WTC11 (cell line): ENCODE measurements around the gene MX1. TPM values are rescaled to one million over a fixed set of nuclear protein-coding genes. Genes with fewer than 3 reads are reported as not detected.
A peak's percentile ranks its signal among the peaks of the same experiment; 100 is the strongest.

Experiments
- ATAC-seq: fragments of 200-7000 bp; cut with Tn5 transposase; 2 replicates; pipeline ENCODE4 v1.10.0; 2021; ENCODE audit warnings: mild to moderate bottlenecking, moderate library complexity
- CTCF ChIA-PET: fragments of 300-600 bp; sonication (Branson Sonifier 250); formaldehyde crosslinking; loops from one replicate; lab custom pipeline; 2021; ENCODE audit warnings: antibody characterized with exemption; lab: Charles Lee
- POLR2A ChIA-PET: fragments of 350-600 bp; sonication (Branson Sonifier 250); formaldehyde crosslinking; loops from one replicate; lab custom pipeline; 2021; ENCODE audit warnings: antibody characterized with exemption; lab: Charles Lee
- DNase-seq: peaks from one replicate; pipeline ENCODE4 v3.0.0; 2021; ENCODE audit warnings: low spot score
- H3K27ac Mint-ChIP-seq: 2 replicates; pipeline ENCODE4 v1.8.0; 2021; ENCODE audit warnings: mixed read lengths
- H3K27me3 Mint-ChIP-seq: 2 replicates; pipeline ENCODE4 v1.8.0; 2021; ENCODE audit warnings: low read depth, mild to moderate bottlenecking, moderate library complexity, mixed read lengths
- H3K36me3 Mint-ChIP-seq: 2 replicates; pipeline ENCODE4 v1.8.0; 2021; ENCODE audit warnings: mixed read lengths
- H3K4me1 Mint-ChIP-seq: 2 replicates; pipeline ENCODE4 v1.8.0; 2022; ENCODE audit warnings: mixed read lengths
- H3K4me3 Mint-ChIP-seq: 2 replicates; pipeline ENCODE4 v1.8.0; 2021; ENCODE audit warnings: mild to moderate bottlenecking, moderate library complexity, mixed read lengths
- H3K9me3 Mint-ChIP-seq: 2 replicates; pipeline ENCODE4 v1.8.0; 2021; ENCODE audit warnings: mixed read lengths
- IRF2 ChIP-seq: sonication (generic); formaldehyde crosslinking; IDR thresholded peaks from 2 replicates; pipeline ENCODE4 v1.8.0; 2022; ENCODE audit warnings: low read depth, missing genetic modification reagents, borderline replicate concordance
- KAT7 ChIP-seq: sonication (generic); formaldehyde crosslinking; IDR thresholded peaks from 2 replicates; pipeline ENCODE4 v1.8.1; 2023; ENCODE audit warnings: missing genetic modification reagents, mild to moderate bottlenecking, borderline replicate concordance
- MYBL2 ChIP-seq: sonication (generic); formaldehyde crosslinking; IDR thresholded peaks from 2 replicates; pipeline ENCODE4 v1.8.1; 2023; ENCODE audit warnings: mild to moderate bottlenecking, moderate library complexity, missing genetic modification reagents
- PRRX2 ChIP-seq: fragments of 250-450 bp; sonication (Bioruptor Pico); IDR thresholded peaks from 2 replicates; pipeline ENCODE4 v1.8.0; 2021; ENCODE audit warnings: mild to moderate bottlenecking
- RORB ChIP-seq: fragments of 250-450 bp; sonication (Bioruptor Pico); IDR thresholded peaks from 2 replicates; pipeline ENCODE4 v1.9.0; 2021; ENCODE audit warnings: mild to moderate bottlenecking
- TEAD4 ChIP-seq: sonication (generic); formaldehyde crosslinking; IDR thresholded peaks from 2 replicates; pipeline ENCODE4 v1.8.0; 2022; ENCODE audit warnings: mild to moderate bottlenecking, missing genetic modification reagents
- TP53 ChIP-seq: sonication (generic); formaldehyde crosslinking; IDR thresholded peaks from 2 replicates; pipeline ENCODE4 v1.8.1; 2023; ENCODE audit warnings: mild to moderate bottlenecking, missing genetic modification reagents
- ZNF219 ChIP-seq: sonication (generic); formaldehyde crosslinking; IDR thresholded peaks from 2 replicates; pipeline ENCODE4 v1.8.0; 2023; ENCODE audit warnings: missing genetic modification reagents, mild to moderate bottlenecking, borderline replicate concordance
- ZNF416 ChIP-seq: fragments of 250-450 bp; sonication (Bioruptor Pico); IDR thresholded peaks from 2 replicates; pipeline ENCODE4 v1.9.0; 2021; ENCODE audit warnings: mild to moderate bottlenecking, inconsistent platforms
- total RNA-seq: library from RNA; stranded (reverse); gene quantifications from 3 replicates; pipeline ENCODE4 v1.2.3, GENCODE V29; 2021
- TF ChIP-seq, protein P1 (sequence below): sonication (generic); formaldehyde crosslinking; IDR thresholded peaks from 2 replicates; pipeline ENCODE4 v1.8.1; 2023; ENCODE audit warnings: mild to moderate bottlenecking, missing genetic modification reagents, borderline replicate concordance
- TF ChIP-seq, protein P2 (sequence below): sonication (generic); formaldehyde crosslinking; IDR thresholded peaks from 2 replicates; pipeline ENCODE4 v1.8.0; 2022; ENCODE audit warnings: mild to moderate bottlenecking, missing genetic modification reagents
- TF ChIP-seq, protein P3 (sequence below): sonication (generic); formaldehyde crosslinking; IDR thresholded peaks from 2 replicates; pipeline ENCODE4 v1.8.1; 2022; ENCODE audit warnings: mild to moderate bottlenecking, missing genetic modification reagents, moderate library complexity, borderline replicate concordance
- TF ChIP-seq, protein P4 (sequence below): sonication (generic); formaldehyde crosslinking; IDR thresholded peaks from 2 replicates; pipeline ENCODE4 v1.8.1; 2022; ENCODE audit warnings: low read depth, missing genetic modification reagents, borderline replicate concordance
- TF ChIP-seq, protein P5 (sequence below): fragments of 250-450 bp; sonication (Bioruptor Pico); IDR thresholded peaks from 2 replicates; pipeline ENCODE4 v2.1.2; 2022; ENCODE audit warnings: mild to moderate bottlenecking, moderate library complexity
- TF ChIP-seq, protein P6 (sequence below): sonication (generic); formaldehyde crosslinking; IDR thresholded peaks from 2 replicates; pipeline ENCODE4 v1.8.1; 2023; ENCODE audit warnings: mild to moderate bottlenecking, missing genetic modification reagents

The MX1 gene
- total RNA-seq, 1 experiment from 2014 or later: 3.6 TPM

DNA sequence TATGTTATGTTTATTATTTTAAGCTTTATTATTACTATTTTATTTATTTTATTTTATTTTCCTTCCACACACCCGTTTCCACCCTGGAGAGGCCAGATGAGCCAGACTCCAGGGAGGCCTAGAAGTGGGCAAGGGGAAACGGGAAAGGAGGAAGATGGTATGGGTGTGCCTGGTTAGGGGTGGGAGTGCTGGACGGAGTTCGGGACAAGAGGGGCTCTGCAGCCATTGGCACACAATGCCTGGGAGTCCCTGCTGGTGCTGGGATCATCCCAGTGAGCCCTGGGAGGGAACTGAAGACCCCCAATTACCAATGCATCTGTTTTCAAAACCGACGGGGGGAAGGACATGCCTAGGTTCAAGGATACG lies 468 bp upstream of the MX1 start:
- H3K9me3 Mint-ChIP-seq: no peaks in the 10 kb centered on the region

More for the DNA sequence above, 468 bp upstream of the MX1 start:
- TF ChIP-seq ZNF416 (CRISPR knock-in tag) (no peak), KAT7 (CRISPR knock-in tag) (no peak), PRRX2 (no peak), TP53 (CRISPR knock-in tag) (no peak), TEAD4 (CRISPR knock-in tag) (no peak), RORB (CRISPR knock-in tag) (no peak), IRF2 (CRISPR knock-in tag) (no peak), ZNF219 (CRISPR knock-in tag) (no peak), MYBL2 (CRISPR knock-in tag) (no peak)
- TF ChIP-seq, protein P1, sequence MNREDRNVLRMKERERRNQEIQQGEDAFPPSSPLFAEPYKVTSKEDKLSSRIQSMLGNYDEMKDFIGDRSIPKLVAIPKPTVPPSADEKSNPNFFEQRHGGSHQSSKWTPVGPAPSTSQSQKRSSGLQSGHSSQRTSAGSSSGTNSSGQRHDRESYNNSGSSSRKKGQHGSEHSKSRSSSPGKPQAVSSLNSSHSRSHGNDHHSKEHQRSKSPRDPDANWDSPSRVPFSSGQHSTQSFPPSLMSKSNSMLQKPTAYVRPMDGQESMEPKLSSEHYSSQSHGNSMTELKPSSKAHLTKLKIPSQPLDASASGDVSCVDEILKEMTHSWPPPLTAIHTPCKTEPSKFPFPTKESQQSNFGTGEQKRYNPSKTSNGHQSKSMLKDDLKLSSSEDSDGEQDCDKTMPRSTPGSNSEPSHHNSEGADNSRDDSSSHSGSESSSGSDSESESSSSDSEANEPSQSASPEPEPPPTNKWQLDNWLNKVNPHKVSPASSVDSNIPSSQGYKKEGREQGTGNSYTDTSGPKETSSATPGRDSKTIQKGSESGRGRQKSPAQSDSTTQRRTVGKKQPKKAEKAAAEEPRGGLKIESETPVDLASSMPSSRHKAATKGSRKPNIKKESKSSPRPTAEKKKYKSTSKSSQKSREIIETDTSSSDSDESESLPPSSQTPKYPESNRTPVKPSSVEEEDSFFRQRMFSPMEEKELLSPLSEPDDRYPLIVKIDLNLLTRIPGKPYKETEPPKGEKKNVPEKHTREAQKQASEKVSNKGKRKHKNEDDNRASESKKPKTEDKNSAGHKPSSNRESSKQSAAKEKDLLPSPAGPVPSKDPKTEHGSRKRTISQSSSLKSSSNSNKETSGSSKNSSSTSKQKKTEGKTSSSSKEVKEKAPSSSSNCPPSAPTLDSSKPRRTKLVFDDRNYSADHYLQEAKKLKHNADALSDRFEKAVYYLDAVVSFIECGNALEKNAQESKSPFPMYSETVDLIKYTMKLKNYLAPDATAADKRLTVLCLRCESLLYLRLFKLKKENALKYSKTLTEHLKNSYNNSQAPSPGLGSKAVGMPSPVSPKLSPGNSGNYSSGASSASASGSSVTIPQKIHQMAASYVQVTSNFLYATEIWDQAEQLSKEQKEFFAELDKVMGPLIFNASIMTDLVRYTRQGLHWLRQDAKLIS (CRISPR knock-in tag): no peak
- TF ChIP-seq, protein P2, sequence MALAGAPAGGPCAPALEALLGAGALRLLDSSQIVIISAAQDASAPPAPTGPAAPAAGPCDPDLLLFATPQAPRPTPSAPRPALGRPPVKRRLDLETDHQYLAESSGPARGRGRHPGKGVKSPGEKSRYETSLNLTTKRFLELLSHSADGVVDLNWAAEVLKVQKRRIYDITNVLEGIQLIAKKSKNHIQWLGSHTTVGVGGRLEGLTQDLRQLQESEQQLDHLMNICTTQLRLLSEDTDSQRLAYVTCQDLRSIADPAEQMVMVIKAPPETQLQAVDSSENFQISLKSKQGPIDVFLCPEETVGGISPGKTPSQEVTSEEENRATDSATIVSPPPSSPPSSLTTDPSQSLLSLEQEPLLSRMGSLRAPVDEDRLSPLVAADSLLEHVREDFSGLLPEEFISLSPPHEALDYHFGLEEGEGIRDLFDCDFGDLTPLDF: no peak
- TF ChIP-seq, protein P3, sequence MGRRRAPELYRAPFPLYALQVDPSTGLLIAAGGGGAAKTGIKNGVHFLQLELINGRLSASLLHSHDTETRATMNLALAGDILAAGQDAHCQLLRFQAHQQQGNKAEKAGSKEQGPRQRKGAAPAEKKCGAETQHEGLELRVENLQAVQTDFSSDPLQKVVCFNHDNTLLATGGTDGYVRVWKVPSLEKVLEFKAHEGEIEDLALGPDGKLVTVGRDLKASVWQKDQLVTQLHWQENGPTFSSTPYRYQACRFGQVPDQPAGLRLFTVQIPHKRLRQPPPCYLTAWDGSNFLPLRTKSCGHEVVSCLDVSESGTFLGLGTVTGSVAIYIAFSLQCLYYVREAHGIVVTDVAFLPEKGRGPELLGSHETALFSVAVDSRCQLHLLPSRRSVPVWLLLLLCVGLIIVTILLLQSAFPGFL (CRISPR knock-in tag): no peak
- TF ChIP-seq, protein P4, sequence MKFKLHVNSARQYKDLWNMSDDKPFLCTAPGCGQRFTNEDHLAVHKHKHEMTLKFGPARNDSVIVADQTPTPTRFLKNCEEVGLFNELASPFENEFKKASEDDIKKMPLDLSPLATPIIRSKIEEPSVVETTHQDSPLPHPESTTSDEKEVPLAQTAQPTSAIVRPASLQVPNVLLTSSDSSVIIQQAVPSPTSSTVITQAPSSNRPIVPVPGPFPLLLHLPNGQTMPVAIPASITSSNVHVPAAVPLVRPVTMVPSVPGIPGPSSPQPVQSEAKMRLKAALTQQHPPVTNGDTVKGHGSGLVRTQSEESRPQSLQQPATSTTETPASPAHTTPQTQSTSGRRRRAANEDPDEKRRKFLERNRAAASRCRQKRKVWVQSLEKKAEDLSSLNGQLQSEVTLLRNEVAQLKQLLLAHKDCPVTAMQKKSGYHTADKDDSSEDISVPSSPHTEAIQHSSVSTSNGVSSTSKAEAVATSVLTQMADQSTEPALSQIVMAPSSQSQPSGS (CRISPR knock-in tag): no peak
- TF ChIP-seq, protein P5, sequence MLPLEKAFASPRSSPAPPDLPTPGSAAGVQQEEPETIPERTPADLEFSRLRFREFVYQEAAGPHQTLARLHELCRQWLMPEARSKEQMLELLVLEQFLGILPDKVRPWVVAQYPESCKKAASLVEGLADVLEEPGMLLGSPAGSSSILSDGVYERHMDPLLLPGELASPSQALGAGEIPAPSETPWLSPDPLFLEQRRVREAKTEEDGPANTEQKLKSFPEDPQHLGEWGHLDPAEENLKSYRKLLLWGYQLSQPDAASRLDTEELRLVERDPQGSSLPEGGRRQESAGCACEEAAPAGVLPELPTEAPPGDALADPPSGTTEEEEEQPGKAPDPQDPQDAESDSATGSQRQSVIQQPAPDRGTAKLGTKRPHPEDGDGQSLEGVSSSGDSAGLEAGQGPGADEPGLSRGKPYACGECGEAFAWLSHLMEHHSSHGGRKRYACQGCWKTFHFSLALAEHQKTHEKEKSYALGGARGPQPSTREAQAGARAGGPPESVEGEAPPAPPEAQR (CRISPR knock-in tag): no peak
- TF ChIP-seq, protein P6, sequence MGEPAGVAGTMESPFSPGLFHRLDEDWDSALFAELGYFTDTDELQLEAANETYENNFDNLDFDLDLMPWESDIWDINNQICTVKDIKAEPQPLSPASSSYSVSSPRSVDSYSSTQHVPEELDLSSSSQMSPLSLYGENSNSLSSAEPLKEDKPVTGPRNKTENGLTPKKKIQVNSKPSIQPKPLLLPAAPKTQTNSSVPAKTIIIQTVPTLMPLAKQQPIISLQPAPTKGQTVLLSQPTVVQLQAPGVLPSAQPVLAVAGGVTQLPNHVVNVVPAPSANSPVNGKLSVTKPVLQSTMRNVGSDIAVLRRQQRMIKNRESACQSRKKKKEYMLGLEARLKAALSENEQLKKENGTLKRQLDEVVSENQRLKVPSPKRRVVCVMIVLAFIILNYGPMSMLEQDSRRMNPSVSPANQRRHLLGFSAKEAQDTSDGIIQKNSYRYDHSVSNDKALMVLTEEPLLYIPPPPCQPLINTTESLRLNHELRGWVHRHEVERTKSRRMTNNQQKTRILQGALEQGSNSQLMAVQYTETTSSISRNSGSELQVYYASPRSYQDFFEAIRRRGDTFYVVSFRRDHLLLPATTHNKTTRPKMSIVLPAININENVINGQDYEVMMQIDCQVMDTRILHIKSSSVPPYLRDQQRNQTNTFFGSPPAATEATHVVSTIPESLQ (CRISPR knock-in tag): no peak
- peak overlapping the region; percentile 76 for H3K4me3 Mint-ChIP-seq
- ChIA-PET CTCF (interaction anchor here (1.0 to 3.2 kb wide), 2 partner anchors 14 to 56 kb away, joined by 5 to 17 read pairs; no protein-coding TSS in a partner anchor), POLR2A (interaction anchor here (1.0 kb wide), 1 partner anchor 15 kb away, joined by 3 read pairs; no protein-coding TSS in a partner anchor)
- no peak for ATAC-seq
- H3K4me1 Mint-ChIP-seq: peaks cover 32% of the 10 kb centered on the region
- peaks cover 69% of the 10 kb centered on the region for H3K27me3 Mint-ChIP-seq
- no peaks in the 10 kb centered on the region for H3K36me3 Mint-ChIP-seq
- DNase-seq: no peak
- H3K27ac Mint-ChIP-seq: no peak overlapping the region
